Karpas-422 (cell line): ENCODE data around the gene SWAP70. TPM values are rescaled to one million over a fixed set of nuclear protein-coding genes. Genes with fewer than 3 reads are reported as not detected.

Source experiments
- DNase-seq: peaks from one replicate; pipeline ENCODE4 v3.0.0-alpha.2; 2015
- H2AFZ ChIP-seq: fragments of 200-600 bp; sonication (generic); 2 replicates; pipeline ENCODE4 v1.6.1; 2014; ENCODE audit warnings: antibody characterized with exemption, low read length, mixed read lengths
- H3K27ac ChIP-seq: fragments of 200-600 bp; sonication (generic); 2 replicates; pipeline ENCODE4 v1.5.1; 2014; ENCODE audit warnings: mild to moderate bottlenecking, low read length, moderate library complexity
- H3K27me3 ChIP-seq: fragments of 200-600 bp; sonication (generic); 2 replicates; pipeline ENCODE4 v1.6.1; 2014; ENCODE audit warnings: low read length, mixed read lengths
- H3K36me3 ChIP-seq: fragments of 200-600 bp; sonication (generic); 2 replicates; pipeline ENCODE4 v1.6.1; 2014; ENCODE audit warnings: low read length, mixed read lengths; ENCODE audit not compliant: insufficient read depth
- H3K4me1 ChIP-seq: fragments of 200-600 bp; sonication (generic); 2 replicates; pipeline ENCODE4 v1.6.1; 2014; ENCODE audit warnings: mild to moderate bottlenecking, low read length, mixed read lengths
- H3K4me2 ChIP-seq: fragments of 200-600 bp; sonication (generic); 2 replicates; pipeline ENCODE4 v1.6.1; 2014; ENCODE audit warnings: low read length, low read depth, mild to moderate bottlenecking; ENCODE audit not compliant: poor library complexity, severe bottlenecking
- H3K4me3 ChIP-seq: fragments of 200-600 bp; sonication (generic); 2 replicates; pipeline ENCODE4 v1.5.1; 2014; ENCODE audit warnings: mild to moderate bottlenecking, antibody characterized with exemption, low read length, mixed read lengths
- H3K79me2 ChIP-seq: fragments of 200-600 bp; sonication (generic); 2 replicates; pipeline ENCODE4 v1.6.1; 2014; ENCODE audit warnings: mild to moderate bottlenecking, low read length, mixed read lengths
- H3K9ac ChIP-seq: fragments of 200-600 bp; sonication (generic); 2 replicates; pipeline ENCODE4 v1.6.0; 2014; ENCODE audit warnings: low read length
- H3K9me2 ChIP-seq: fragments of 200-600 bp; sonication (generic), shearing (Covaris generic); replicated peaks from 2 replicates; pipeline ENCODE4 v1.6.0; 2014; ENCODE audit warnings: mild to moderate bottlenecking, low read length, moderate library complexity; ENCODE audit not compliant: insufficient read depth
- H3K9me3 ChIP-seq: fragments of 300-700, 200-600 bp; sonication (generic); 2 replicates; pipeline ENCODE4 v1.6.1; 2014; ENCODE audit warnings: low read length, mixed read lengths
- H4K20me1 ChIP-seq: fragments of 200-600 bp; sonication (generic); 2 replicates; pipeline ENCODE4 v1.6.1; 2014; ENCODE audit warnings: mild to moderate bottlenecking, antibody characterized with exemption, low read length, low read depth; ENCODE audit not compliant: insufficient read depth
- total RNA-seq: library from RNA; depleted of rRNA; stranded (reverse); fragments of >200 nt; shearing (Covaris generic); gene quantifications from 2 replicates; pipeline ENCODE4 v1.2.3, GENCODE V29; 2014; ENCODE audit warnings: low replicate concordance

SWAP70 gene
- total RNA-seq, 1 experiment from 2014 or later, result 82.4 TPM

- Histone ChIP-seq H3K36me3 (no peaks in the 10 kb centered on the region), H3K9me3 (no peaks in the 10 kb centered on the region), H3K9me2 (no peaks in the 10 kb centered on the region), H3K4me3 (no peak overlapping the region), H3K9ac (no peak overlapping the region), H3K4me1 (peaks cover 6% of the 10 kb centered on the region), H3K4me2 (no peak overlapping the region), H2AFZ (no peak overlapping the region), H3K27me3 (no peaks in the 10 kb centered on the region), H3K79me2 (no peaks in the 10 kb centered on the region), H3K27ac (no peak overlapping the region), H4K20me1 (no peaks in the 10 kb centered on the region)
- no peak for DNase-seq
Observed at GRCh38 chr11:9639099-9639498, 24.8 kb upstream of the SWAP70 start.

GRCh38 chr11:9639985-9640384 lies 23.9 kb upstream of the SWAP70 start:
- Histone ChIP-seq H3K27me3 (no peaks in the 10 kb centered on the region), H2AFZ (no peak overlapping the region), H3K4me2 (no peak overlapping the region), H3K4me3 (no peak overlapping the region), H3K27ac (no peak overlapping the region), H3K79me2 (no peaks in the 10 kb centered on the region), H3K4me1 (peaks cover 8% of the 10 kb centered on the region), H3K9me3 (no peaks in the 10 kb centered on the region), H3K36me3 (no peaks in the 10 kb centered on the region), H3K9ac (no peak overlapping the region), H3K9me2 (no peaks in the 10 kb centered on the region), H4K20me1 (no peaks in the 10 kb centered on the region)
- no peak for DNase-seq

- no peaks in the 10 kb centered on the region for H3K36me3 ChIP-seq
- H3K4me3 ChIP-seq, result no peak overlapping the region
- H3K79me2 ChIP-seq, result no peaks in the 10 kb centered on the region
- peaks cover 11% of the 10 kb centered on the region for H3K4me1 ChIP-seq
- H2AFZ ChIP-seq, result no peak overlapping the region
- DNase-seq, result no peak
- H3K9me2 ChIP-seq, result no peaks in the 10 kb centered on the region
- H3K27ac ChIP-seq, result no peak overlapping the region
- no peaks in the 10 kb centered on the region for H3K9me3 ChIP-seq
- H4K20me1 ChIP-seq, result no peaks in the 10 kb centered on the region
- no peak overlapping the region for H3K4me2 ChIP-seq
- H3K9ac ChIP-seq, result no peak overlapping the region
- H3K27me3 ChIP-seq, result no peaks in the 10 kb centered on the region
Observed at GRCh38 chr11:9642894-9643293, 21.0 kb upstream of the SWAP70 start.

- no peaks in the 10 kb centered on the region for H3K9me2 ChIP-seq
- H3K27ac ChIP-seq, result no peak overlapping the region
- no peak for DNase-seq
- no peaks in the 10 kb centered on the region for H3K9me3 ChIP-seq
- no peaks in the 10 kb centered on the region for H3K36me3 ChIP-seq
- H3K79me2 ChIP-seq, result no peaks in the 10 kb centered on the region
- H2AFZ ChIP-seq, result no peak overlapping the region
- peaks cover 11% of the 10 kb centered on the region for H3K4me1 ChIP-seq
- H3K4me3 ChIP-seq, result no peak overlapping the region
- H3K4me2 ChIP-seq, result no peak overlapping the region
- H3K9ac ChIP-seq, result no peak overlapping the region
- no peaks in the 10 kb centered on the region for H3K27me3 ChIP-seq
- no peaks in the 10 kb centered on the region for H4K20me1 ChIP-seq
Observed at GRCh38 chr11:9643751-9644150, 20.1 kb upstream of the SWAP70 start.

- no peak overlapping the region for H3K4me3 ChIP-seq
- no peaks in the 10 kb centered on the region for H3K27me3 ChIP-seq
- no peaks in the 10 kb centered on the region for H3K79me2 ChIP-seq
- H3K9me3 ChIP-seq, result no peaks in the 10 kb centered on the region
- DNase-seq, result no peak
- no peak overlapping the region for H2AFZ ChIP-seq
- H3K27ac ChIP-seq, result no peak overlapping the region
- H3K4me2 ChIP-seq, result no peak overlapping the region
- no peak overlapping the region for H3K9ac ChIP-seq
- no peaks in the 10 kb centered on the region for H3K36me3 ChIP-seq
- H4K20me1 ChIP-seq, result no peaks in the 10 kb centered on the region
- no peaks in the 10 kb centered on the region for H3K9me2 ChIP-seq
- peaks cover 8% of the 10 kb centered on the region; the same call in 1 of the 2 replicates for H3K4me1 ChIP-seq
Observed at GRCh38 chr11:9645881-9646280, 18.0 kb upstream of the SWAP70 start.

GRCh38 chr11:9646324-9646723 lies 17.6 kb upstream of the SWAP70 start:
- Histone ChIP-seq H3K27ac (no peak overlapping the region), H3K9me2 (no peaks in the 10 kb centered on the region), H3K4me3 (no peak overlapping the region), H3K9ac (no peak overlapping the region), H3K36me3 (no peaks in the 10 kb centered on the region), H3K4me2 (no peak overlapping the region), H3K4me1 (peaks cover 8% of the 10 kb centered on the region; the same call in 1 of the 2 replicates), H4K20me1 (no peaks in the 10 kb centered on the region), H3K9me3 (no peaks in the 10 kb centered on the region), H3K27me3 (no peaks in the 10 kb centered on the region), H2AFZ (no peak overlapping the region), H3K79me2 (no peaks in the 10 kb centered on the region)
- DNase-seq, result no peak

- no peaks in the 10 kb centered on the region for H3K9me2 ChIP-seq
- no peaks in the 10 kb centered on the region for H3K36me3 ChIP-seq
- H4K20me1 ChIP-seq, result no peaks in the 10 kb centered on the region
- no peak for DNase-seq
- no peak overlapping the region for H3K9ac ChIP-seq
- no peaks in the 10 kb centered on the region for H3K4me1 ChIP-seq
- H3K27me3 ChIP-seq, result no peaks in the 10 kb centered on the region
- H3K4me2 ChIP-seq, result no peak overlapping the region
- no peaks in the 10 kb centered on the region for H3K79me2 ChIP-seq
- H3K27ac ChIP-seq, result no peak overlapping the region
- H3K4me3 ChIP-seq, result no peak overlapping the region
- no peaks in the 10 kb centered on the region for H3K9me3 ChIP-seq
- H2AFZ ChIP-seq, result no peak overlapping the region
Observed at GRCh38 chr11:9651481-9651880, 12.4 kb upstream of the SWAP70 start.

- Histone ChIP-seq H3K9ac (no peak overlapping the region), H2AFZ (no peak overlapping the region), H3K4me1 (no peaks in the 10 kb centered on the region), H3K9me2 (no peaks in the 10 kb centered on the region), H3K79me2 (no peaks in the 10 kb centered on the region), H3K4me2 (no peak overlapping the region), H3K4me3 (no peak overlapping the region), H3K27me3 (no peaks in the 10 kb centered on the region), H3K36me3 (no peaks in the 10 kb centered on the region), H3K9me3 (no peaks in the 10 kb centered on the region), H3K27ac (no peak overlapping the region), H4K20me1 (no peaks in the 10 kb centered on the region)
- DNase-seq, result no peak
Observed at GRCh38 chr11:9651899-9652748, 11.8 kb upstream of the SWAP70 start.
